CD4-positive, alpha-beta T cell (primary cell): ENCODE measurements around the gene NSDHL. TPM values are rescaled to one million over a fixed set of nuclear protein-coding genes. Genes with fewer than 3 reads are reported as not detected.

Experiments used
- ATAC-seq: fragments of 200-7000 bp; cut with Tn5 transposase; one replicate; pipeline ENCODE4 v1.10.0; 2022; ENCODE audit warnings: mild to moderate bottlenecking; ENCODE audit not compliant: poor library complexity
- CTCF ChIA-PET: fragments of 350-600 bp; sonication (Branson Sonifier 250); formaldehyde crosslinking; loops from one replicate; lab custom pipeline; 2021; ENCODE audit warnings: antibody characterized with exemption, inconsistent platforms; lab: Charles Lee
- POLR2A ChIA-PET: fragments of 350-600 bp; sonication (Branson Sonifier 250); formaldehyde crosslinking; loops from one replicate; lab custom pipeline; 2021; ENCODE audit warnings: antibody characterized with exemption, inconsistent platforms; lab: Charles Lee
- DNase-seq, 14 experiments: peaks; one replicate each; pipeline ENCODE4 v3.0.0-alpha.2; 2013 to 2020; ENCODE audit warnings: mixed read lengths in 2 of 14
- H3K27ac ChIP-seq, 2 donors: one replicate each; pipeline versions ENCODE4 v1.5.1 to v1.7.0; 2013; ENCODE audit warnings: low read length in 2 of 2, low read depth in 1 of 2, mild to moderate bottlenecking in 1 of 2
- H3K27me3 ChIP-seq, 2 experiments: 1 replicate in 1 of 2; 2 replicates in 1 of 2; pipeline versions ENCODE4 v1.6.1 to v1.7.0; 2013; ENCODE audit warnings: low read length in 2 of 2, control low read depth in 1 of 2, mild to moderate bottlenecking in 1 of 2, moderate library complexity in 1 of 2; ENCODE audit not compliant: insufficient read depth in 2 of 2, control insufficient read depth in 1 of 2
- H3K36me3 ChIP-seq: one replicate; pipeline ENCODE4 v1.6.1; 2013; ENCODE audit warnings: low read length, control low read depth; ENCODE audit not compliant: insufficient read depth
- H3K4me1 ChIP-seq: one replicate; pipeline ENCODE4 v1.6.1; 2013; ENCODE audit warnings: low read length, control low read depth; ENCODE audit not compliant: insufficient read depth
- H3K4me3 ChIP-seq: one replicate; pipeline ENCODE4 v1.5.1; 2013; ENCODE audit warnings: mild to moderate bottlenecking, low read length, moderate library complexity
- H3K9me3 ChIP-seq, 2 experiments: 1 replicate in 1 of 2; 2 replicates in 1 of 2; pipeline versions ENCODE4 v1.6.1 to v1.7.0; 2013; ENCODE audit warnings: low read length in 2 of 2, mild to moderate bottlenecking in 2 of 2, control low read depth in 1 of 2, moderate library complexity in 1 of 2; ENCODE audit not compliant: control insufficient read depth in 1 of 2, insufficient read depth in 1 of 2
- H3K27ac Mint-ChIP-seq: one replicate; pipeline ENCODE4 v1.8.0; 2020; ENCODE audit warnings: mixed read lengths
- H3K27me3 Mint-ChIP-seq: one replicate; pipeline ENCODE4 v1.8.0; 2021; ENCODE audit warnings: mixed read lengths
- H3K36me3 Mint-ChIP-seq: one replicate; pipeline ENCODE4 v1.8.0; 2021; ENCODE audit warnings: low read depth, mixed read lengths
- H3K4me1 Mint-ChIP-seq: one replicate; pipeline ENCODE4 v1.8.0; 2021; ENCODE audit warnings: low read depth, mixed read lengths
- H3K4me3 Mint-ChIP-seq: one replicate; pipeline ENCODE4 v1.8.0; 2020; ENCODE audit warnings: mild to moderate bottlenecking, mixed read lengths
- H3K9me3 Mint-ChIP-seq: one replicate; pipeline ENCODE4 v1.8.0; 2020; ENCODE audit warnings: mixed read lengths
- CTCF ChIP-seq: fragments of 200-600 bp; IDR thresholded peaks from one replicate; pipeline ENCODE4 v1.8.0; 2022; ENCODE audit warnings: antibody characterized with exemption, mild to moderate bottlenecking
- intact Hi-C, 2 experiments: fragments of 100-400 bp; cut with DNase I in 1 of 2; cut with micrococcal nuclease in 1 of 2; formaldehyde crosslinking; loops; one replicate each; pipeline versions ENCODE4 v1.15.1 to v1.9.0; 2023 to 2025; cut with DNase I, micrococcal nuclease
- total RNA-seq, 174 experiments: library from RNA in 2 of 174; stranded (reverse) in 2 of 174; gene quantifications; one replicate each; pipeline ENCODE4 v1.2.3 and lab custom pipeline; 2021 to 2026

Gene NSDHL
- total RNA-seq, 2 experiments from 2014 or later, result 2.7 to 2.9 TPM

GRCh38 chrX:152898442-152898841 is 67.6 kb downstream of the NSDHL start:
- CTCF ChIA-PET, result no interaction called here
- no peaks in the 10 kb centered on the region for H3K36me3 ChIP-seq
- H3K27me3 ChIP-seq, result peaks cover 4 to 24% of the 10 kb centered on the region in 2 experiments
- intact Hi-C loops, result no loop called here
- no peaks in the 10 kb centered on the region for H3K36me3 Mint-ChIP-seq
- DNase-seq, result no peak
- peaks cover 26% of the 10 kb centered on the region for H3K27me3 Mint-ChIP-seq
- TF ChIP-seq CTCF, result no peak
- ATAC-seq, result no peak
- H3K4me3 ChIP-seq, result no peak overlapping the region
- no peak overlapping the region for H3K4me3 Mint-ChIP-seq
- no peaks in the 10 kb centered on the region for H3K4me1 Mint-ChIP-seq
- no peaks in the 10 kb centered on the region for H3K9me3 ChIP-seq
- POLR2A ChIA-PET, result no interaction called here
- no peaks in the 10 kb centered on the region for H3K4me1 ChIP-seq
- no peaks in the 10 kb centered on the region for H3K9me3 Mint-ChIP-seq
- H3K27ac Mint-ChIP-seq, result no peak overlapping the region
- no peak overlapping the region for H3K27ac ChIP-seq

- H3K4me3 ChIP-seq, result no peak overlapping the region
- Mint-ChIP-seq H3K9me3 (no peaks in the 10 kb centered on the region), H3K36me3 (no peaks in the 10 kb centered on the region), H3K27me3 (peaks cover 26% of the 10 kb centered on the region), H3K4me1 (no peaks in the 10 kb centered on the region), H3K27ac (no peak overlapping the region), H3K4me3 (no peak overlapping the region)
- H3K4me1 ChIP-seq, result peaks cover under 1% of the 10 kb centered on the region
- H3K36me3 ChIP-seq, result no peaks in the 10 kb centered on the region
- ChIA-PET POLR2A (no interaction called here), CTCF (no interaction called here)
- no peak for ATAC-seq
- peaks cover 4 to 24% of the 10 kb centered on the region in 2 experiments for H3K27me3 ChIP-seq
- intact Hi-C loops, result no loop called here
- H3K27ac ChIP-seq, result no peak overlapping the region
- no peaks in the 10 kb centered on the region for H3K9me3 ChIP-seq
- no peak for DNase-seq
- no peak for TF ChIP-seq CTCF
Measured at GRCh38 chrX:152899111-152899873, 68.4 kb downstream of the NSDHL start.

- CTCF ChIA-PET, result no interaction called here
- peaks cover 6 to 24% of the 10 kb centered on the region in 2 experiments for H3K27me3 ChIP-seq
- POLR2A ChIA-PET, result no interaction called here
Measured at GRCh38 chrX:152899874-152900719, 69.2 kb downstream of the NSDHL start.

More at GRCh38 chrX:152899874-152900719, 69.2 kb downstream of the NSDHL start:
- Histone ChIP-seq H3K4me1 (peaks cover 6% of the 10 kb centered on the region), H3K36me3 (no peaks in the 10 kb centered on the region), H3K27ac (no peak overlapping the region), H3K9me3 (no peaks in the 10 kb centered on the region), H3K4me3 (no peak overlapping the region)
- no peak for ATAC-seq
- no peak for TF ChIP-seq CTCF
- no peak for DNase-seq
- H3K36me3 Mint-ChIP-seq, result no peaks in the 10 kb centered on the region
- intact Hi-C loops, result no loop called here
- no peak overlapping the region for H3K4me3 Mint-ChIP-seq
- H3K27ac Mint-ChIP-seq, result no peak overlapping the region
- peaks cover 25% of the 10 kb centered on the region for H3K27me3 Mint-ChIP-seq
- H3K4me1 Mint-ChIP-seq, result no peaks in the 10 kb centered on the region
- H3K9me3 Mint-ChIP-seq, result no peaks in the 10 kb centered on the region
